D721Med (cell line): ENCODE data around the gene DOCK4.

Source experiments
- DNase-seq: peaks from one replicate; pipeline ENCODE4 v3.0.0; 2011; ENCODE audit warnings: low spot score; ENCODE audit not compliant: insufficient read length
- FAIRE-seq: peaks from 2 replicates; lab custom pipeline; 2011; peaks lifted over from hg19 to GRCh38; lab: Jason Lieb, UNC
- TF ChIP-seq, protein P1 (sequence below): IDR thresholded peaks from 2 replicates; pipeline ENCODE4 v1.5.1; 2012; ENCODE audit warnings: mild to moderate bottlenecking, control low read depth; ENCODE audit not compliant: insufficient read depth; ENCODE audit errors: missing control alignments

Gene DOCK4

DNA sequence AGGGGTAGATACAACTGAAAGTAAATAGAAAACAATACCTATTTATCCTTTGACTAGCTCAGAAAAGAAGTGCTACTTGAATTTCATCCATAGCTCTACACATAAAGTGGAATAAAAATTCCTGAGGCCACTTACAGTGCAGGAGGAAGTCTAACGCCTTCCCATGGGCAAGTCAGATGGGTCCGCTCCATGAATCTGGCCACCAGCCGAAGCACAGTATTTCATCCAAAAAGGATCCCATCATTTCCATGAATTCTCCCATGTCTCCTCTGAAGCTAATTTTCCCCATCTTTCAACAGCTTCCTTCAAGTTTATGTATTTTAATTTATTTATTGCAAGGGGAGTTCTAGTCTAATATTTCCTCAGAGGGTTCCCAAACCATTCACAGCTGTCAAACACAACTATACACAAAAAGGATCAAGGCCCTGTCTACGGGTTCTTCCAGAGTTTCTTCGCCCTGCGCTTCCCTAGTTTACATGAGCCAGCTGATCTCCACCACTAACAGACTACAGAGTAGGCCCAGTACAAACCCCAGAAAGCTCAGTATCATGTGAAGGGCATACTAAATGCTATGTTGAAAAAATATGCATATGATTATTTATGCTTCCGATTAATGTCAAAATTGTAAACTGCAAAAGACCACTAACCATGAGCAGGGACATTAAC is 184.7 kb downstream of the DOCK4 start:
- TF ChIP-seq, protein P1, sequence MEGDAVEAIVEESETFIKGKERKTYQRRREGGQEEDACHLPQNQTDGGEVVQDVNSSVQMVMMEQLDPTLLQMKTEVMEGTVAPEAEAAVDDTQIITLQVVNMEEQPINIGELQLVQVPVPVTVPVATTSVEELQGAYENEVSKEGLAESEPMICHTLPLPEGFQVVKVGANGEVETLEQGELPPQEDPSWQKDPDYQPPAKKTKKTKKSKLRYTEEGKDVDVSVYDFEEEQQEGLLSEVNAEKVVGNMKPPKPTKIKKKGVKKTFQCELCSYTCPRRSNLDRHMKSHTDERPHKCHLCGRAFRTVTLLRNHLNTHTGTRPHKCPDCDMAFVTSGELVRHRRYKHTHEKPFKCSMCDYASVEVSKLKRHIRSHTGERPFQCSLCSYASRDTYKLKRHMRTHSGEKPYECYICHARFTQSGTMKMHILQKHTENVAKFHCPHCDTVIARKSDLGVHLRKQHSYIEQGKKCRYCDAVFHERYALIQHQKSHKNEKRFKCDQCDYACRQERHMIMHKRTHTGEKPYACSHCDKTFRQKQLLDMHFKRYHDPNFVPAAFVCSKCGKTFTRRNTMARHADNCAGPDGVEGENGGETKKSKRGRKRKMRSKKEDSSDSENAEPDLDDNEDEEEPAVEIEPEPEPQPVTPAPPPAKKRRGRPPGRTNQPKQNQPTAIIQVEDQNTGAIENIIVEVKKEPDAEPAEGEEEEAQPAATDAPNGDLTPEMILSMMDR, result no peak
- no peak for FAIRE-seq

DNA sequence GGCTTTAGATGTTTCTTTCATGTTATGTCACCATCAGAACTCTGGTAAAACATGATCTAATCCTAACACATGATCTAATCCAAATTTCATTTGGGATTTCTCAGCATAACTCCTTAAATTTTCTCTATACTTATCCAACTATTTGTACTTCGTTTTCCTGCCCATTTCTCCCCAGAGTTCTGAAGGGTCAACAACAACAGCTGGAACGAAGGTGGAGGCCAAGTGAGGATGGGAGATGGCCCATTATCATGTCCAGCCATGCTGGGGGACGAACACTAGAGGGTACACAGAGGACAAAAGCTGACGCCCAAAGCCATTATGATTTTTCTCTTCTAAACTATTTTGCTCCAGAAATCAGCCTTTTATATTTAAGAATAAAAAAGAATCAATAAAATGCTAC is 185.4 kb downstream of the DOCK4 start:
- TF ChIP-seq, protein P1, result no peak
- FAIRE-seq (no peak), DNase-seq (no peak)

More for the DNA sequence above, 184.7 kb downstream of the DOCK4 start:
- no peak for DNase-seq

DNA sequence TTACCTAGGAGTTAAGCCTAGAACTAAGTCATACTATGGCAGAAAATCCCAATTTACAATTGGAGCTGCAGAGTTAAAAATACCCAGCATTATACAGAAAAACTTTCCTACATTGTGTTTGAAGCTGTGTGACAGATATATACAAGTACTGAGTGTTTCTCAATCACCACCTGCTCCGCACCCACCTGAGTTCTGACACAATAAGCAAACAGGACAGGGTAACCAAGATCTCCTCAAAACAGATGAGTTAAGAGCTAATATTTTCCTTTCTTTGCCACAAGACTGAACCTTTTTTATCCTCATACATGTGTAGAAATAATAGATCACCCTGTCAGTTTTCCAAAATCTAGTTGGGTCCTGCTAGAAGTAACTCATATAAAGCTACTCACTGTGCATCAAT is 186.3 kb downstream of the DOCK4 start:
- TF ChIP-seq, protein P1, result no peak
- DNase-seq (no peak), FAIRE-seq (no peak)

DNA sequence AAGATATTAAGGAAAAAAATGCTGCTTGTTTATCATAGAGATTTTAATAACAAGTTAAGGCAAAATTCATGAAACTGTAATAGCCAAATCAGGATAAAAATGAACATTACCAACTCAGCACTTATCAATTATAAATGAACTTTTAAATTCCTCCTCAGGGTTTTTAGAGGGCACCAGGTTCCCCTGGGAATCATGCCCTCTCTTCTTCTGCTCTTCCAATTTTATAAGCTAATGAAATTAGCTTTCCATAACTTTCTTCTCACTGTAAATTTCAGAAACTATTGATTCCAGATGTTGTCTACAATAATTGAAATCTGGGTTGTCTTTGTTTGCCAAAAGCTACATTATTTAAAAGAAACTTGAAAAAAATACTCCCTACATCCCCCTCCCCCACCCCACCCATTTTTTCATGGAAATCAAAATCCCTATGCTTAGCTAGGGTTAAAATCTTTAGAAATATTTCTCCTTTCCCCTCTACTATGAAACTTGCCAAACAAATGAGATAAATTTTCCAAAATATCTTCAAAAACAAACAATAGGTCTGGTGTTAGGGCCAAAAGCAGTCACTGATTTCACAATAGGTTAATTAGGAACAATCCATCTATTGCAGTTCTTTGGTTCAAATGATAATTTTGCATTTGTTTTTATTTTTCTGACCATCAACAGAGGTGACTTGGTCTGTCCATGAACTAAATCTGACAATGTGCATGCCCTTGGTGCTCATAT is 187.7 kb downstream of the DOCK4 start:
- FAIRE-seq, result no peak
- no peak for DNase-seq
- TF ChIP-seq, protein P1, result no peak

DNA sequence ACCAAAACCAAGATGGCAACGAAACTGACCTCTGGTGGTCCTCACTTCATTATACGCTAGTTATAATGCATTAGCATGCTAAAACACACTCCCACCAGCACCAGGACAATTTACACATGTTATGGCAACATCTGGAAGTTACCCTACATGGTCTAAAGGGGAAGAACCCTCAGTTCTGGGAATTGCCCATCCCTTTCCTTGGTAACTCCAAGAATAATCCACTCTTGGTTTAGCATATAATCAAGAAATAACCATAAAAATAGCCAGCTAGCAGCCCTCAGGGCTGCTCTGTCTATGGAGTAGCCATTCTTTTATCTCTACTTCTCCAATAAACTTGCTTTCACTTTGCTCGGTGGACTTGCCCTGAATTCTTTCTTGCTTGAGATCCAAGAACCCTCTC is 191.1 kb downstream of the DOCK4 start:
- no peak for DNase-seq
- TF ChIP-seq, protein P1, result no peak
- no peak for FAIRE-seq

DNA sequence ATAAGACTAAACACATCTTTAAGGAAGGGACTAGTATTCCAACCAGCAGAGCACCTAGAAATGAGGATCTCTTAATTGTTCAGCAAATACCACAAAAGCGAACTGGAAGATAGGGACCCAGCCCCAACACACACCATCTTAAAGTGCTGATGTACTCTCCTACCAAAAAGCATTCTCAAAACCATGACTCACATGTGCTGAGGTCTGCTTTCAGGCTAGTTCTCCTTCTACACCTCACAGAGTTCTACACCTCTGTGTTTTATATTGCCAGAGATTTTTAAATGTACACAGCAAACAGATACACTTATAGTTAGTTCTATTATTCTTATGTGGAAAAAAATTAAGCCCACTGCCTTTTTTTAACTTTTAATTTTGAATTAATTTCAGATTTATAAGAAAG is 191.9 kb downstream of the DOCK4 start:
- TF ChIP-seq, protein P1, result no peak
- DNase-seq (no peak), FAIRE-seq (no peak)

DNA sequence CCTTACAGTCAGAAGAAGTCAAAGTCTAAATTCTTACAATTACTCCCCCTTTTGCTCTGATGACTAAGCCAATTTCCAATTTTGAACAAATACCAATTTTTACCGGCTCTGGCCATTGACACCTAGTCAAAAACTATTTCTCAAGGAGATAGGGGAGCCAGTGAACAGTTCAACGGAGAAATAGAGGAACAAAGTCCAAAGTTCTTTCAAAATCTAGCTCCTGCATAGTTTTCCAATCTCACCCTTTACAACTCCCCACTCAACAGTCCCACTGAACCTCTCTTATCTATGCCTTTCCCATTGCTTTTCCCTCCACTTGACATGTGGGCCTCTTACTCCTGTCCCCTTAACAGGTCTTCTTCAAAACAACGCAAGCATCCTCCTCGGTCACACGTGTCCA is 192.9 kb downstream of the DOCK4 start:
- FAIRE-seq, result no peak
- DNase-seq, result no peak
- TF ChIP-seq, protein P1, result no peak
